Thyroid gland (tissue), 4 donors: Measurements from ENCODE around the gene MKKS.

Experiments
- POLR2A ChIP-seq, 2 donors: fragments of 450-650 bp; IDR thresholded peaks; one replicate each; pipeline ENCODE4 v1.6.1; 2017; ENCODE audit warnings: antibody characterized with exemption in 2 of 2, mild to moderate bottlenecking in 2 of 2, moderate library complexity in 1 of 2
- TF ChIP-seq, protein P1 (sequence below), 6 experiments: fragments of 200-600 bp in 3 of 6; fragments of 450-650 bp in 3 of 6; sonication (generic) in 3 of 6; IDR thresholded peaks; one replicate each; pipeline ENCODE4 v1.5.1; 2016 to 2019; ENCODE audit warnings: antibody characterized with exemption in 6 of 6, mild to moderate bottlenecking in 2 of 6, inconsistent platforms in 1 of 6, moderate library complexity in 1 of 6

- TF ChIP-seq, protein P1, sequence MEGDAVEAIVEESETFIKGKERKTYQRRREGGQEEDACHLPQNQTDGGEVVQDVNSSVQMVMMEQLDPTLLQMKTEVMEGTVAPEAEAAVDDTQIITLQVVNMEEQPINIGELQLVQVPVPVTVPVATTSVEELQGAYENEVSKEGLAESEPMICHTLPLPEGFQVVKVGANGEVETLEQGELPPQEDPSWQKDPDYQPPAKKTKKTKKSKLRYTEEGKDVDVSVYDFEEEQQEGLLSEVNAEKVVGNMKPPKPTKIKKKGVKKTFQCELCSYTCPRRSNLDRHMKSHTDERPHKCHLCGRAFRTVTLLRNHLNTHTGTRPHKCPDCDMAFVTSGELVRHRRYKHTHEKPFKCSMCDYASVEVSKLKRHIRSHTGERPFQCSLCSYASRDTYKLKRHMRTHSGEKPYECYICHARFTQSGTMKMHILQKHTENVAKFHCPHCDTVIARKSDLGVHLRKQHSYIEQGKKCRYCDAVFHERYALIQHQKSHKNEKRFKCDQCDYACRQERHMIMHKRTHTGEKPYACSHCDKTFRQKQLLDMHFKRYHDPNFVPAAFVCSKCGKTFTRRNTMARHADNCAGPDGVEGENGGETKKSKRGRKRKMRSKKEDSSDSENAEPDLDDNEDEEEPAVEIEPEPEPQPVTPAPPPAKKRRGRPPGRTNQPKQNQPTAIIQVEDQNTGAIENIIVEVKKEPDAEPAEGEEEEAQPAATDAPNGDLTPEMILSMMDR (IDR thresholded peaks at IDR 0.05), result no peak
- no peak for TF ChIP-seq POLR2A (IDR thresholded peaks at IDR 0.05)
Observed at GRCh38 chr20:10404023-10404628, 29.9 kb downstream of the MKKS start.
